Measurements from ENCODE around the gene MPZL2.

The MPZL2 gene

GRCh38 chr11:118219244-118219643 lies 44.9 kb downstream of the MPZL2 start:
- Histone ChIP-seq H3K36me3 (ENCODE audit: control insufficient read depth, insufficient read depth, low read length) (no peaks in the 10 kb centered on the region), H3K27me3 (ENCODE audit: control insufficient read depth, insufficient read depth, low read length) (no peaks in the 10 kb centered on the region), H3K4me3 (ENCODE audit: low read depth, low read length) (no peak overlapping the region), H3K4me1 (ENCODE audit: control insufficient read depth, insufficient read depth, low read length) (peaks cover 1% of the 10 kb centered on the region; the same call in 1 of the 2 replicates), H3K9ac (ENCODE audit: low read depth, low read length) (no peak overlapping the region), H3K27ac (ENCODE audit: low read depth, low read length) (no peak overlapping the region), H3K9me3 (ENCODE audit: control insufficient read depth, insufficient read depth, low read length) (no peaks in the 10 kb centered on the region)

- no peak overlapping the region for H3K4me3 ChIP-seq (ENCODE audit: low read depth, low read length)
- H3K36me3 ChIP-seq (ENCODE audit: control insufficient read depth, insufficient read depth, low read length) = no peaks in the 10 kb centered on the region
- no peaks in the 10 kb centered on the region for H3K9me3 ChIP-seq (ENCODE audit: control insufficient read depth, insufficient read depth, low read length)
- no peaks in the 10 kb centered on the region for H3K27me3 ChIP-seq (ENCODE audit: control insufficient read depth, insufficient read depth, low read length)
- H3K27ac ChIP-seq (ENCODE audit: low read depth, low read length) = no peak overlapping the region
- H3K9ac ChIP-seq (ENCODE audit: low read depth, low read length) = no peak overlapping the region
- peaks cover 16% of the 10 kb centered on the region for H3K4me1 ChIP-seq (ENCODE audit: control insufficient read depth, insufficient read depth, low read length)
Observed at GRCh38 chr11:118217575-118217974, 46.5 kb downstream of the MPZL2 start.

GRCh38 chr11:118216621-118217481 lies 47.2 kb downstream of the MPZL2 start:
- Histone ChIP-seq H3K4me3 (ENCODE audit: low read depth, low read length) (no peak overlapping the region), H3K9ac (ENCODE audit: low read depth, low read length) (no peak overlapping the region), H3K4me1 (ENCODE audit: control insufficient read depth, insufficient read depth, low read length) (peaks cover 23% of the 10 kb centered on the region), H3K36me3 (ENCODE audit: control insufficient read depth, insufficient read depth, low read length) (no peaks in the 10 kb centered on the region), H3K27me3 (ENCODE audit: control insufficient read depth, insufficient read depth, low read length) (no peaks in the 10 kb centered on the region), H3K9me3 (ENCODE audit: control insufficient read depth, insufficient read depth, low read length) (no peaks in the 10 kb centered on the region), H3K27ac (ENCODE audit: low read depth, low read length) (no peak overlapping the region)

GRCh38 chr11:118215765-118216164 lies 48.3 kb downstream of the MPZL2 start:
- Histone ChIP-seq H3K4me1 (ENCODE audit: control insufficient read depth, insufficient read depth, low read length) (peaks cover 34% of the 10 kb centered on the region), H3K4me3 (ENCODE audit: low read depth, low read length) (no peak overlapping the region), H3K9ac (ENCODE audit: low read depth, low read length) (no peak overlapping the region), H3K27me3 (ENCODE audit: control insufficient read depth, insufficient read depth, low read length) (no peaks in the 10 kb centered on the region), H3K36me3 (ENCODE audit: control insufficient read depth, insufficient read depth, low read length) (no peaks in the 10 kb centered on the region), H3K9me3 (ENCODE audit: control insufficient read depth, insufficient read depth, low read length) (no peaks in the 10 kb centered on the region), H3K27ac (ENCODE audit: low read depth, low read length) (no peak overlapping the region)

- H3K4me1 ChIP-seq (ENCODE audit: control insufficient read depth, insufficient read depth, low read length) = peaks cover 39% of the 10 kb centered on the region
- H3K9ac ChIP-seq (ENCODE audit: low read depth, low read length) = no peak overlapping the region
- H3K36me3 ChIP-seq (ENCODE audit: control insufficient read depth, insufficient read depth, low read length) = no peaks in the 10 kb centered on the region
- no peaks in the 10 kb centered on the region for H3K9me3 ChIP-seq (ENCODE audit: control insufficient read depth, insufficient read depth, low read length)
- no peak overlapping the region for H3K4me3 ChIP-seq (ENCODE audit: low read depth, low read length)
- H3K27ac ChIP-seq (ENCODE audit: low read depth, low read length) = no peak overlapping the region
- H3K27me3 ChIP-seq (ENCODE audit: control insufficient read depth, insufficient read depth, low read length) = no peaks in the 10 kb centered on the region
Observed at GRCh38 chr11:118215262-118215661, 48.8 kb downstream of the MPZL2 start.

- no peaks in the 10 kb centered on the region for H3K36me3 ChIP-seq (ENCODE audit: control insufficient read depth, insufficient read depth, low read length)
- H3K27me3 ChIP-seq (ENCODE audit: control insufficient read depth, insufficient read depth, low read length) = no peaks in the 10 kb centered on the region
- no peaks in the 10 kb centered on the region for H3K9me3 ChIP-seq (ENCODE audit: control insufficient read depth, insufficient read depth, low read length)
- H3K4me3 ChIP-seq (ENCODE audit: low read depth, low read length) = no peak overlapping the region
- H3K4me1 ChIP-seq (ENCODE audit: control insufficient read depth, insufficient read depth, low read length) = peaks cover 40% of the 10 kb centered on the region
- no peak overlapping the region for H3K27ac ChIP-seq (ENCODE audit: low read depth, low read length)
- no peak overlapping the region for H3K9ac ChIP-seq (ENCODE audit: low read depth, low read length)
Observed at GRCh38 chr11:118214210-118214914, 49.7 kb downstream of the MPZL2 start.

GRCh38 chr11:118213781-118214180 lies 50.3 kb downstream of the MPZL2 start:
- no peak overlapping the region for H3K9ac ChIP-seq (ENCODE audit: low read depth, low read length)
- H3K4me1 ChIP-seq (ENCODE audit: control insufficient read depth, insufficient read depth, low read length) = peaks cover 40% of the 10 kb centered on the region
- no peak overlapping the region for H3K4me3 ChIP-seq (ENCODE audit: low read depth, low read length)
- H3K36me3 ChIP-seq (ENCODE audit: control insufficient read depth, insufficient read depth, low read length) = no peaks in the 10 kb centered on the region
- no peaks in the 10 kb centered on the region for H3K9me3 ChIP-seq (ENCODE audit: control insufficient read depth, insufficient read depth, low read length)
- no peaks in the 10 kb centered on the region for H3K27me3 ChIP-seq (ENCODE audit: control insufficient read depth, insufficient read depth, low read length)
- H3K27ac ChIP-seq (ENCODE audit: low read depth, low read length) = no peak overlapping the region

GRCh38 chr11:118213201-118213600 lies 50.9 kb downstream of the MPZL2 start:
- no peak overlapping the region for H3K4me3 ChIP-seq (ENCODE audit: low read depth, low read length)
- H3K9me3 ChIP-seq (ENCODE audit: control insufficient read depth, insufficient read depth, low read length) = no peaks in the 10 kb centered on the region
- peaks cover 40% of the 10 kb centered on the region for H3K4me1 ChIP-seq (ENCODE audit: control insufficient read depth, insufficient read depth, low read length)
- no peaks in the 10 kb centered on the region for H3K36me3 ChIP-seq (ENCODE audit: control insufficient read depth, insufficient read depth, low read length)
- H3K27ac ChIP-seq (ENCODE audit: low read depth, low read length) = peak overlapping the region; percentile 38
- H3K9ac ChIP-seq (ENCODE audit: low read depth, low read length) = no peak overlapping the region
- no peaks in the 10 kb centered on the region for H3K27me3 ChIP-seq (ENCODE audit: control insufficient read depth, insufficient read depth, low read length)

GRCh38 chr11:118212781-118213191 lies 51.3 kb downstream of the MPZL2 start:
- H3K4me3 ChIP-seq (ENCODE audit: low read depth, low read length) = no peak overlapping the region
- H3K4me1 ChIP-seq (ENCODE audit: control insufficient read depth, insufficient read depth, low read length) = peaks cover 40% of the 10 kb centered on the region
- H3K27me3 ChIP-seq (ENCODE audit: control insufficient read depth, insufficient read depth, low read length) = no peaks in the 10 kb centered on the region
- H3K36me3 ChIP-seq (ENCODE audit: control insufficient read depth, insufficient read depth, low read length) = no peaks in the 10 kb centered on the region
- no peaks in the 10 kb centered on the region for H3K9me3 ChIP-seq (ENCODE audit: control insufficient read depth, insufficient read depth, low read length)
- peak overlapping the region; percentile 38 for H3K27ac ChIP-seq (ENCODE audit: low read depth, low read length)
- no peak overlapping the region for H3K9ac ChIP-seq (ENCODE audit: low read depth, low read length)

GRCh38 chr11:118212131-118212725 lies 51.9 kb downstream of the MPZL2 start:
- no peaks in the 10 kb centered on the region for H3K9me3 ChIP-seq (ENCODE audit: control insufficient read depth, insufficient read depth, low read length)
- no peaks in the 10 kb centered on the region for H3K27me3 ChIP-seq (ENCODE audit: control insufficient read depth, insufficient read depth, low read length)
- peaks cover 40% of the 10 kb centered on the region for H3K4me1 ChIP-seq (ENCODE audit: control insufficient read depth, insufficient read depth, low read length)
- H3K27ac ChIP-seq (ENCODE audit: low read depth, low read length) = peak overlapping the region; percentile 23
- no peak overlapping the region for H3K4me3 ChIP-seq (ENCODE audit: low read depth, low read length)
- H3K9ac ChIP-seq (ENCODE audit: low read depth, low read length) = no peak overlapping the region
- H3K36me3 ChIP-seq (ENCODE audit: control insufficient read depth, insufficient read depth, low read length) = no peaks in the 10 kb centered on the region

GRCh38 chr11:118211006-118211405 lies 53.1 kb downstream of the MPZL2 start:
- H3K27ac ChIP-seq (ENCODE audit: low read depth, low read length) = peak overlapping the region; percentile 56
- no peaks in the 10 kb centered on the region for H3K27me3 ChIP-seq (ENCODE audit: control insufficient read depth, insufficient read depth, low read length)
- H3K4me3 ChIP-seq (ENCODE audit: low read depth, low read length) = 0 out of 2 replicates have a peak overlapping the region, but pooled peaks have one; percentile 20
- no peaks in the 10 kb centered on the region for H3K9me3 ChIP-seq (ENCODE audit: control insufficient read depth, insufficient read depth, low read length)
- no peaks in the 10 kb centered on the region for H3K36me3 ChIP-seq (ENCODE audit: control insufficient read depth, insufficient read depth, low read length)
- H3K4me1 ChIP-seq (ENCODE audit: control insufficient read depth, insufficient read depth, low read length) = peaks cover 40% of the 10 kb centered on the region
- H3K9ac ChIP-seq (ENCODE audit: low read depth, low read length) = 0 out of 2 replicates have a peak overlapping the region, but pooled peaks have one; percentile 14
